ENCODE results near the gene UNCX.

The UNCX gene

DNA sequence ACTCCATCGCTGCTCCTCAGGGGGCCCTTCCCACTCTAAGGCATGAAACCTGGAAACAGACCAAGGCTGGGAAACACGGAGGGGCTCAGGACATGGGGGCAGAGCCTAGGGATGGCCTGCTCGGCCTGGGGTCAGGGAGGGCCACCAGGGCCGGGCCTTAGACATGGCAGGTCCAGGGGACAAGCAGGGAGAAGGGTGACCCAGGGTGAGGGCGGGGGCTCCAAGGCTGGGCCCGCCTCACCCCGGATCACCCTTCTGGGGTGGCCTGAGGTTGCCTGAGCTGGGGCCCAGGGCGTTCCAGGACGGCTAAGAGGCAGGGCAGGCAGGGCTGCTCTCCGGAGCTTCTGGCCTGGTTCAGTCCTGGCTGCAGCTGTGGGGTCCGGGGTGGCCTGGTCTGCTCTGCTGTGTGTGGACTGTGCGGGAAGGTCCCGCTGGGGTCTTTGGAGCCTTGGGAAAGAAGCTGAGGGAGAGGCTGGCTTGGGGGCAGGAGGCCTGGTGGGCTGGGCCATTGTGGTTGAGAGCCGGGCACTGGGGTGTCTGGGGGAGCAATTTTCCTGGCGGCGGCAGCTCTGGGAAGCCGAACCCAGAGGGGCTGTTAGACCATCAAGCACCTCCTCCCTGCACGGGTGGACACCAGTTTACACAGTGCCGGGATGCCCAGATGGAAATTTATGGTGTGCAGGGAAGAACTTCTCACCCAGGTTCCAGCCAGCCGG is 52.2 kb downstream of the UNCX start:
- H3K4me3 ChIP-seq (ENCODE audit: low read length) = no peak overlapping the region
- no peak for DNase-seq (ENCODE audit: low read depth, low spot score)

DNA sequence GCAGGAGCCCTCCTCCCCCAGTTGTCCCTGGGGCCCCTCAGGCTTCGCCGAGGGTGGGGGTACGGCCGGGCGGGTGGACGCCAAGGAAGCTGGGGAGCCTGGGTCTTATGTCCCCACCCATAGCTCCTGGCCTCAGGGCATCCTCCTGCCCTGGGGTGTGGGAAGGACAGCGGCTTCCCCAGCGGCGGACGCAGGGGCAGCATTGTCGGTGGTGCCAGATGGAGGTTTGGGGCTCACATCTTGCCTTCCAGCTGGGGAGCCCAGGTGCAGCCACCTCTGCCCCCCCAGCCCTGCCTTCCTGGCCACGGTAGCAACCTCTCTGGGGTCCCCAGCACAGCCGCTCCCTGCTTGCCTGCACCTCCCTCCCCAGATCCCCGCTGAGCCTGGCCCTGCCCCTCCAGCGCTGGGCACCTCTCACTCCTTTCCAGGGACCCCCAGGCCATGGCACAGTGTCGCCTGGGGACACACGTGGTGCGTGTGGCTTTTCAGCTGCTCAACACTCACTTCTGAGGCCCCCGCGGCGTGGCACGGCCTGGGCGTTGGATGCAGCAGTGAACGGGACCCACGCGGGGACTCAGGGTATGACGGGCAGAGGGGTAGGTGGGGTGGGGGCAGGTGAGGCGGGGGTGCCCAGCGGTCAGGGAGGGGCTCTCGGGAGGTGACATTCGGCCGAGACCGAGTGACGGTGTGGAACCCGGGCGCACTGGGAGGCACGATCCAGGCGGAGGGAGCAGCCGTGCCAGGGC is 53.1 kb downstream of the UNCX start:
- no peak overlapping the region for H3K4me3 ChIP-seq (ENCODE audit: low read length)
- DNase-seq (ENCODE audit: low read depth, low spot score) = no peak
